Mesendoderm (in vitro differentiated cells): ENCODE measurements around the gene SPATA31C1.

Source experiments
- DNase-seq: peaks from one replicate; pipeline ENCODE4 v3.0.0; 2013
- H2AK5ac ChIP-seq: 2 replicates; pipeline ENCODE4 v1.6.1; 2013; ENCODE audit warnings: low read length, inconsistent platforms
- H2BK120ac ChIP-seq: 2 replicates; pipeline ENCODE4 v1.6.1; 2013; ENCODE audit warnings: low read depth, mild to moderate bottlenecking, low read length, moderate library complexity, mixed read lengths
- H2BK15ac ChIP-seq: replicated peaks from 2 replicates; pipeline ENCODE4 v1.6.1; 2013; ENCODE audit warnings: low read depth, mild to moderate bottlenecking, moderate library complexity
- H2BK5ac ChIP-seq: 2 replicates; pipeline ENCODE4 v1.6.1; 2013; ENCODE audit warnings: low read length, inconsistent platforms
- H3K18ac ChIP-seq: 2 replicates; pipeline ENCODE4 v1.6.1; 2013; ENCODE audit warnings: mild to moderate bottlenecking, low read length, mixed read lengths
- H3K23ac ChIP-seq: one replicate; pipeline ENCODE4 v1.6.1; 2013; ENCODE audit warnings: low read length
- H3K27ac ChIP-seq: 2 replicates; pipeline ENCODE4 v1.5.1; 2013; ENCODE audit warnings: low read depth, mild to moderate bottlenecking, inconsistent platforms, low read length, moderate library complexity
- H3K27me3 ChIP-seq: 2 replicates; pipeline ENCODE4 v1.6.1; 2013; ENCODE audit warnings: low read length, control low read depth, mild to moderate bottlenecking, inconsistent platforms; ENCODE audit not compliant: insufficient read depth, poor library complexity
- H3K36me3 ChIP-seq: 2 replicates; pipeline ENCODE4 v1.6.1; 2013; ENCODE audit warnings: low read length, inconsistent platforms; ENCODE audit not compliant: control insufficient read depth, insufficient read depth
- H3K4ac ChIP-seq: one replicate; pipeline ENCODE4 v1.6.1; 2013; ENCODE audit warnings: low read depth, mild to moderate bottlenecking, low read length, moderate library complexity
- H3K4me1 ChIP-seq: 2 replicates; pipeline ENCODE4 v1.6.1; 2013; ENCODE audit warnings: low read depth, low read length, inconsistent platforms; ENCODE audit not compliant: control insufficient read depth
- H3K4me2 ChIP-seq: 2 replicates; pipeline ENCODE4 v1.6.1; 2013; ENCODE audit warnings: low read length
- H3K4me3 ChIP-seq: 2 replicates; pipeline ENCODE4 v1.5.1; 2013; ENCODE audit warnings: mild to moderate bottlenecking, low read length
- H3K56ac ChIP-seq: one replicate; pipeline ENCODE4 v1.6.1; 2013; ENCODE audit warnings: low read length
- H3K79me1 ChIP-seq: 2 replicates; pipeline ENCODE4 v1.6.1; 2013; ENCODE audit warnings: low read length, inconsistent platforms
- H3K79me2 ChIP-seq: 2 replicates; pipeline ENCODE4 v1.6.1; 2013; ENCODE audit warnings: mild to moderate bottlenecking, low read length; ENCODE audit not compliant: control insufficient read depth, insufficient read depth
- H3K9ac ChIP-seq: 2 replicates; pipeline ENCODE4 v1.6.1; 2013; ENCODE audit warnings: low read length, inconsistent platforms
- H4K5ac ChIP-seq: one replicate; pipeline ENCODE4 v1.6.1; 2013; ENCODE audit warnings: low read length
- H4K8ac ChIP-seq: one replicate; pipeline ENCODE4 v1.6.1; 2013; ENCODE audit warnings: low read depth, mild to moderate bottlenecking, control low read depth, low read length, moderate library complexity
- WGBS: extraction: QIAGEN DNeasy Blood & Tissue Kit; methylation state at CpG from one replicate; pipeline ENCODE4 v1.1.7; 2013; ENCODE audit warnings: low lambda C conversion rate, missing lambda C conversion rate; ENCODE audit not compliant: insufficient coverage; ENCODE audit errors: extremely low coverage; 5-methylcytosine and 5-hydroxymethylcytosine counted together

Gene SPATA31C1

GRCh38 chr9:87873607-87874303, 44.0 kb upstream of the SPATA31C1 start:
- H3K4me1 ChIP-seq, result no peaks in the 10 kb centered on the region
- no peak overlapping the region for H3K4ac ChIP-seq
- H3K56ac ChIP-seq, result no peak overlapping the region
- H3K79me1 ChIP-seq, result no peaks in the 10 kb centered on the region
- no peaks in the 10 kb centered on the region for H3K27me3 ChIP-seq
- H3K9ac ChIP-seq, result no peak overlapping the region
- no peaks in the 10 kb centered on the region for H3K79me2 ChIP-seq
- H3K36me3 ChIP-seq, result no peaks in the 10 kb centered on the region
- no peak overlapping the region for H2BK120ac ChIP-seq
- no peak overlapping the region for H2BK5ac ChIP-seq
- no peak overlapping the region for H3K4me3 ChIP-seq
- no peak overlapping the region for H2BK15ac ChIP-seq
- no peak for DNase-seq
- H3K4me2 ChIP-seq, result no peak overlapping the region
- H3K18ac ChIP-seq, result no peak overlapping the region
- no peak overlapping the region for H3K27ac ChIP-seq
- no peak overlapping the region for H4K5ac ChIP-seq
- H3K23ac ChIP-seq, result no peak overlapping the region
- no peak overlapping the region for H4K8ac ChIP-seq
- WGBS, result no CpG with 5 or more reads among the region's 5 CpGs
- no peak overlapping the region for H2AK5ac ChIP-seq

- no CpG with 5 or more reads among the region's 7 CpGs for WGBS
- Histone ChIP-seq H2BK5ac (no peak overlapping the region), H4K5ac (no peak overlapping the region), H3K79me2 (no peaks in the 10 kb centered on the region), H3K4me1 (no peaks in the 10 kb centered on the region), H3K36me3 (no peaks in the 10 kb centered on the region), H3K18ac (no peak overlapping the region), H3K79me1 (no peaks in the 10 kb centered on the region), H3K56ac (no peak overlapping the region), H4K8ac (no peak overlapping the region), H3K23ac (no peak overlapping the region), H2BK120ac (no peak overlapping the region), H2AK5ac (no peak overlapping the region), H3K27me3 (no peaks in the 10 kb centered on the region), H3K4me2 (no peak overlapping the region), H2BK15ac (no peak overlapping the region), H3K9ac (no peak overlapping the region), H3K4me3 (no peak overlapping the region), H3K27ac (no peak overlapping the region), H3K4ac (no peak overlapping the region)
- DNase-seq, result no peak
These were observed 43.5 kb upstream of the SPATA31C1 start for GRCh38 chr9:87874304-87874623.

GRCh38 chr9:87875060-87875459, 42.7 kb upstream of the SPATA31C1 start:
- H3K18ac ChIP-seq, result no peak overlapping the region
- no peaks in the 10 kb centered on the region for H3K27me3 ChIP-seq
- H2AK5ac ChIP-seq, result no peak overlapping the region
- no peak overlapping the region for H2BK120ac ChIP-seq
- H4K8ac ChIP-seq, result no peak overlapping the region
- no peak overlapping the region for H3K4me2 ChIP-seq
- no peaks in the 10 kb centered on the region for H3K4me1 ChIP-seq
- no peak overlapping the region for H3K56ac ChIP-seq
- no peak overlapping the region for H3K9ac ChIP-seq
- H3K4ac ChIP-seq, result no peak overlapping the region
- no peaks in the 10 kb centered on the region for H3K79me2 ChIP-seq
- no peak overlapping the region for H4K5ac ChIP-seq
- no peaks in the 10 kb centered on the region for H3K36me3 ChIP-seq
- no peak overlapping the region for H3K23ac ChIP-seq
- H3K27ac ChIP-seq, result no peak overlapping the region
- H2BK5ac ChIP-seq, result no peak overlapping the region
- H2BK15ac ChIP-seq, result no peak overlapping the region
- H3K79me1 ChIP-seq, result no peaks in the 10 kb centered on the region
- H3K4me3 ChIP-seq, result no peak overlapping the region
- DNase-seq, result no peak

- no peaks in the 10 kb centered on the region for H3K79me1 ChIP-seq
- H3K4me1 ChIP-seq, result no peaks in the 10 kb centered on the region
- no peak overlapping the region for H3K27ac ChIP-seq
- H2BK5ac ChIP-seq, result no peak overlapping the region
- no peak for DNase-seq
- no peak overlapping the region for H2AK5ac ChIP-seq
- no peak overlapping the region for H3K9ac ChIP-seq
- no peaks in the 10 kb centered on the region for H3K36me3 ChIP-seq
- H4K8ac ChIP-seq, result no peak overlapping the region
- no peak overlapping the region for H3K4me3 ChIP-seq
- no peak overlapping the region for H3K23ac ChIP-seq
- H3K18ac ChIP-seq, result no peak overlapping the region
- H3K4ac ChIP-seq, result no peak overlapping the region
- WGBS, result no CpG with 5 or more reads among the region's 5 CpGs
- no peaks in the 10 kb centered on the region for H3K27me3 ChIP-seq
- no peak overlapping the region for H3K4me2 ChIP-seq
- H2BK120ac ChIP-seq, result no peak overlapping the region
- H4K5ac ChIP-seq, result no peak overlapping the region
- H2BK15ac ChIP-seq, result no peak overlapping the region
- no peaks in the 10 kb centered on the region for H3K79me2 ChIP-seq
- no peak overlapping the region for H3K56ac ChIP-seq
These were observed 41.8 kb upstream of the SPATA31C1 start for GRCh38 chr9:87875831-87876545.

- Histone ChIP-seq H3K4me2 (no peak overlapping the region), H3K4me3 (no peak overlapping the region), H3K27me3 (no peaks in the 10 kb centered on the region), H4K5ac (no peak overlapping the region), H2BK120ac (no peak overlapping the region), H3K4me1 (no peaks in the 10 kb centered on the region), H3K79me2 (no peaks in the 10 kb centered on the region), H3K18ac (no peak overlapping the region), H2BK15ac (no peak overlapping the region), H4K8ac (no peak overlapping the region), H3K27ac (no peak overlapping the region), H3K23ac (no peak overlapping the region), H3K9ac (no peak overlapping the region), H3K36me3 (no peaks in the 10 kb centered on the region), H3K4ac (no peak overlapping the region), H3K79me1 (no peaks in the 10 kb centered on the region), H3K56ac (no peak overlapping the region), H2BK5ac (no peak overlapping the region), H2AK5ac (no peak overlapping the region)
- no peak for DNase-seq
- no CpG with 5 or more reads among the region's 5 CpGs for WGBS
These were observed 41.1 kb upstream of the SPATA31C1 start for GRCh38 chr9:87876708-87877107.
